Activated T-helper 1 cell treated with anti-CD3 and anti-CD28 coated beads, Interleukin-12 subunit alpha, Interleukin-12 subunit beta, Interleukin-2, Interleukin-4 antibody, amounts not matched to agents 30 ng/mL and 10 ng/mL and 1 ng/mL, durations not matched to agents 14 hours and 24 hours and 36 hours (primary cell): ENCODE data around the gene NPDC1. TPM values are rescaled to one million over a fixed set of nuclear protein-coding genes. Genes with fewer than 3 reads are reported as not detected.

Experiments used
- DNase-seq: peaks from one replicate; pipeline ENCODE4 v3.0.0; 2021; ENCODE audit warnings: low spot score
- H3K27ac Mint-ChIP-seq: one replicate; pipeline ENCODE4 v1.8.0; 2021; ENCODE audit warnings: mild to moderate bottlenecking, mixed read lengths
- H3K27me3 Mint-ChIP-seq: one replicate; pipeline ENCODE4 v1.8.0; 2022; ENCODE audit warnings: mild to moderate bottlenecking, moderate library complexity, mixed read lengths; ENCODE audit not compliant: insufficient read depth
- H3K36me3 Mint-ChIP-seq: one replicate; pipeline ENCODE4 v1.8.0; 2021; ENCODE audit warnings: low read depth, mixed read lengths
- H3K4me1 Mint-ChIP-seq: one replicate; pipeline ENCODE4 v1.8.0; 2021; ENCODE audit warnings: low read depth, mixed read lengths
- H3K4me3 Mint-ChIP-seq: one replicate; pipeline ENCODE4 v1.8.0; 2021; ENCODE audit warnings: mild to moderate bottlenecking, moderate library complexity, mixed read lengths
- H3K9me3 Mint-ChIP-seq: one replicate; pipeline ENCODE4 v1.8.0; 2021; ENCODE audit warnings: mixed read lengths
- intact Hi-C: fragments of 100-400 bp; cut with micrococcal nuclease; formaldehyde crosslinking; loops from one replicate; pipeline ENCODE4 v1.15.1; 2024
- total RNA-seq: library from RNA; stranded (reverse); gene quantifications from 2 replicates; pipeline ENCODE4 v1.2.3, GENCODE V29; 2022

NPDC1 gene
- total RNA-seq, 1 donor from 2014 or later, result 80.1 TPM

GRCh38 chr9:136990242-136990911 lies 55.6 kb downstream of the NPDC1 start:
- Mint-ChIP-seq H3K4me1 (peaks cover 20% of the 10 kb centered on the region), H3K9me3 (no peaks in the 10 kb centered on the region), H3K36me3 (no peaks in the 10 kb centered on the region), H3K4me3 (peak overlapping the region; percentile 42), H3K27ac (peak overlapping the region; percentile 57), H3K27me3 (peaks cover 34% of the 10 kb centered on the region)
- intact Hi-C loops, result loop anchor here (5.0 kb wide), 1 partner anchor 88 kb away; no protein-coding TSS in a partner anchor
- no peak for DNase-seq

Other genes starting within 250 kb of the NPDC1 start
- gene CCDC183, start 249.8 kb downstream of the NPDC1 start, total RNA-seq, result 0.52 TPM in 1 of 2 replicates, not detected in the other
- gene RABL6, start 238.2 kb downstream of the NPDC1 start, total RNA-seq, result 109 and 114 TPM in 2 replicates
- 5.1 and 5.8 TPM in 2 replicates for gene AJM1, start 203.7 kb downstream of the NPDC1 start, total RNA-seq
- gene PHPT1, start 196.8 kb downstream of the NPDC1 start, total RNA-seq, result 134 and 139 TPM in 2 replicates
- gene MAMDC4, start 193.8 kb downstream of the NPDC1 start, total RNA-seq, result 18.2 and 23.6 TPM in 2 replicates
- 410 and 418 TPM in 2 replicates for gene EDF1, start 179.9 kb downstream of the NPDC1 start, total RNA-seq
- 67.4 and 76.3 TPM in 2 replicates for gene TRAF2, start 159.7 kb downstream of the NPDC1 start, total RNA-seq
- gene FBXW5, start 101.4 kb downstream of the NPDC1 start, total RNA-seq, result 92.5 and 96.2 TPM in 2 replicates
- 0.56 and 1.5 TPM in 2 replicates for gene C8G, start 100.9 kb downstream of the NPDC1 start, total RNA-seq
- 1.8 and 1.9 TPM in 2 replicates for gene LCN12, start 93.9 kb downstream of the NPDC1 start, total RNA-seq
- 0.36 TPM in 1 of 2 replicates, not detected in the other for gene PTGDS, start 68.7 kb downstream of the NPDC1 start, total RNA-seq
- gene LCNL1, start 63.2 kb downstream of the NPDC1 start, total RNA-seq, result not detected in 2 replicates
- gene PAXX, start 53.8 kb downstream of the NPDC1 start, total RNA-seq, result 79.4 and 84.5 TPM in 2 replicates
- not detected in 2 replicates for gene CLIC3, start 49.6 kb downstream of the NPDC1 start, total RNA-seq
- gene ABCA2, start 17.9 kb downstream of the NPDC1 start, total RNA-seq, result 25.7 and 26.9 TPM in 2 replicates
- gene FUT7, start 14.1 kb downstream of the NPDC1 start, total RNA-seq, result 0.16 and 0.22 TPM in 2 replicates
- gene ENTPD2, start 7.9 kb upstream of the NPDC1 start, total RNA-seq, result not detected in 2 replicates
- gene SAPCD2, start 24.4 kb upstream of the NPDC1 start, total RNA-seq, result 23.9 and 25.1 TPM in 2 replicates
- gene UAP1L1, start 31.3 kb upstream of the NPDC1 start, total RNA-seq, result 13.9 and 14.9 TPM in 2 replicates
- 48.1 and 53.6 TPM in 2 replicates for gene MAN1B1, start 40.8 kb upstream of the NPDC1 start, total RNA-seq
- gene DPP7, start 68.6 kb upstream of the NPDC1 start, total RNA-seq, result 371 and 394 TPM in 2 replicates
- gene GRIN1, start 93.0 kb upstream of the NPDC1 start, total RNA-seq, result 0.05 TPM in 2 replicates
- 0.21 TPM in 1 of 2 replicates, not detected in the other for gene LRRC26, start 123.9 kb upstream of the NPDC1 start, total RNA-seq
- not detected in 2 replicates for gene TMEM210, start 125.9 kb upstream of the NPDC1 start, total RNA-seq
- 62.5 and 63.6 TPM in 2 replicates for gene ANAPC2, start 142.4 kb upstream of the NPDC1 start, total RNA-seq
- 101 and 105 TPM in 2 replicates for gene SSNA1, start 142.5 kb upstream of the NPDC1 start, total RNA-seq
- gene TPRN, start 154.6 kb upstream of the NPDC1 start, total RNA-seq, result 15.6 and 17.2 TPM in 2 replicates
- 40.5 and 41.5 TPM in 2 replicates for gene TMEM203, start 159.5 kb upstream of the NPDC1 start, total RNA-seq
- 42.4 and 48.9 TPM in 2 replicates for gene NDOR1, start 159.5 kb upstream of the NPDC1 start, total RNA-seq
- gene RNF208, start 176.1 kb upstream of the NPDC1 start, total RNA-seq, result 9.3 and 11.0 TPM in 2 replicates
- gene CYSRT1, start 179.0 kb upstream of the NPDC1 start, total RNA-seq, result 0.49 and 0.60 TPM in 2 replicates
- 0.29 TPM in 1 of 2 replicates, not detected in the other for gene RNF224, start 181.3 kb upstream of the NPDC1 start, total RNA-seq
- not detected in 2 replicates for gene SLC34A3, start 184.7 kb upstream of the NPDC1 start, total RNA-seq
- gene TUBB4B, start 195.1 kb upstream of the NPDC1 start, total RNA-seq, result 277 and 280 TPM in 2 replicates
- gene STPG3, start 205.1 kb upstream of the NPDC1 start, total RNA-seq, result 1.2 and 1.8 TPM in 2 replicates
- 70.8 and 72.1 TPM in 2 replicates for gene NELFB, start 209.2 kb upstream of the NPDC1 start, total RNA-seq
- 11.6 and 11.7 TPM in 2 replicates for gene TOR4A, start 231.5 kb upstream of the NPDC1 start, total RNA-seq